Esophagus (tissue), 2 donors: ENCODE results near the gene SPATA18. TPM values are rescaled to one million over a fixed set of nuclear protein-coding genes. Genes with fewer than 3 reads are reported as not detected.
"Not testable (repeated sequence)": the region's sequence is repeated elsewhere in the genome, so short reads cannot be mapped to it uniquely, and the experiment has no call there.

ENCODE experiments used
- H3K27ac ChIP-seq, 2 donors: one replicate each; pipeline ENCODE4 v1.5.1; 2013; ENCODE audit warnings: low read depth in 2 of 2, mild to moderate bottlenecking in 2 of 2, inconsistent platforms in 1 of 2, low read length in 1 of 2, moderate library complexity in 1 of 2
- H3K27me3 ChIP-seq, 2 donors: one replicate each; pipeline ENCODE4 v1.6.1; 2013; ENCODE audit warnings: low read length in 2 of 2, control low read depth in 1 of 2, mild to moderate bottlenecking in 1 of 2; ENCODE audit not compliant: insufficient read depth in 2 of 2, control insufficient read depth in 1 of 2
- H3K36me3 ChIP-seq, 2 donors: one replicate each; pipeline ENCODE4 v1.6.1; 2013; ENCODE audit warnings: low read length in 1 of 2; ENCODE audit not compliant: control insufficient read depth in 2 of 2, insufficient read depth in 2 of 2
- H3K4me1 ChIP-seq, 2 donors: one replicate each; pipeline ENCODE4 v1.6.1; 2013; ENCODE audit warnings: low read length in 1 of 2; ENCODE audit not compliant: control insufficient read depth in 2 of 2, insufficient read depth in 2 of 2
- H3K4me3 ChIP-seq, 2 donors: one replicate each; pipeline ENCODE4 v1.5.1; 2013; ENCODE audit warnings: low read length in 2 of 2, mild to moderate bottlenecking in 2 of 2, low read depth in 1 of 2, moderate library complexity in 1 of 2
- H3K9me3 ChIP-seq, 2 donors: one replicate each; pipeline ENCODE4 v1.6.1; 2013; ENCODE audit warnings: mild to moderate bottlenecking in 2 of 2, low read depth in 1 of 2, low read length in 1 of 2, moderate library complexity in 1 of 2; ENCODE audit not compliant: control insufficient read depth in 2 of 2, insufficient read depth in 1 of 2
- WGBS, 2 donors: extraction: QIAGEN DNeasy Blood & Tissue Kit; methylation state at CpG; one replicate each; pipeline ENCODE4 v1.1.7; 2013; 5-methylcytosine and 5-hydroxymethylcytosine counted together
- polyA plus RNA-seq, 2 donors: library from polyadenylated mRNA; stranded (reverse); fragments of 200-250 nt; gene quantifications; one replicate each; pipeline ENCODE4 v1.2.3, GENCODE V29; 2013
- donor health status: healthy with polysubstance abuse.
- donor health status: Bipolar disorder and iron deficiency.

SPATA18 gene
- polyA plus RNA-seq, 2 donors: 2.5 to 3.2 TPM

DNA sequence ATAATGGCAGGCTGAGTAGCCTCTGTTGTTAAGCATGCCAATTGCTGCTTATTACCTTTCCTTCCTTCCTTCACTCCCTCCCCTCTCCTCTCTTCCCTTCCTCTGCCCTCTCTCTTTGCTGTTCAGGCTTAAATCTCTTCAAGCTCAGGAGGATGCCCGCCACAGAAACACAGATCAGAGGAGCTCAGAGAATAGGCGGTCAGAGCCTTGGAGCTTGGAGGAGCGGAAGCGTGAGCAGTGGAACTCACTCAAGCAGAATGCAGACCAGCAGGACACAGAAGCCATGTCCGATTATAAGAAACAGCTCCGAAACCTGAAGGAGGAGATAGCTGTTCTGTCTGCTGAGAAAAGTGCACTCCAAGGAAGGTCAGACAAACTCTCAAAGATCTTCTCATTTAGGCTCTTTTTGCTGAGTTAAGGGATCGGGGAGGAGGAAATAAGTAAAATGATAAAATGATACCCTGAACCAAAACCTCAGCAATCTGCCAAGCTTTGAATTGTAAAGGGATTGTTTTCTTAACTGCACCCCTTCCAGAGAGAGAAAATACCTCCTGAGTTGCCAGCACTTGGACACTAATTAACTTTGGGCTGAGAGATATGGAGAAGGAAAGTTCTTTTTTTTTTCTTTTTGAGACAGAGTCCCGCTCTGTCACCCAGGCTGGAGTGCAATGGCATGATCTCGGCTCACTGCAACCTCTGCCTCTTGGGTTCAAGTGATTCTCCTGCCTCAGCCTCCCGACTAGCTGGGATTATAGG lies 20.9 kb downstream of the SPATA18 start:
- Histone ChIP-seq H3K36me3 (peaks cover 0 to 4% of the 10 kb centered on the region in 2 donors), H3K27ac (no peak overlapping the region), H3K4me3 (no peak overlapping the region), H3K4me1 (no peaks in the 10 kb centered on the region), H3K9me3 (no peaks in the 10 kb centered on the region), H3K27me3 (no peaks in the 10 kb centered on the region)
- 65 to 86% methylated on average over 10 of the region's 10 CpGs for WGBS, 2 donors

- 36 to 38% methylated on average over 26 of the region's 26 CpGs for WGBS, 2 donors
- H3K27ac ChIP-seq: no peak overlapping the region
- no peaks in the 10 kb centered on the region for H3K9me3 ChIP-seq
- H3K4me1 ChIP-seq: no peaks in the 10 kb centered on the region
- H3K4me3 ChIP-seq: no peak overlapping the region
- no peaks in the 10 kb centered on the region for H3K27me3 ChIP-seq
- H3K36me3 ChIP-seq: peaks cover 0 to 4% of the 10 kb centered on the region in 2 donors
These were observed 25.6 kb downstream of the SPATA18 start for GRCh38 chr4:52076731-52077130.

GRCh38 chr4:52079659-52080058 lies 28.6 kb downstream of the SPATA18 start:
- 71 to 75% methylated on average over 2 of the region's 2 CpGs for WGBS, 2 donors
- H3K4me3 ChIP-seq: no peak overlapping the region
- no peaks in the 10 kb centered on the region for H3K27me3 ChIP-seq
- no peak overlapping the region for H3K27ac ChIP-seq
- no peaks in the 10 kb centered on the region for H3K9me3 ChIP-seq
- peaks cover 0 to 4% of the 10 kb centered on the region in 2 donors for H3K36me3 ChIP-seq
- no peaks in the 10 kb centered on the region for H3K4me1 ChIP-seq

GRCh38 chr4:52081216-52081615 lies 30.1 kb downstream of the SPATA18 start:
- peaks cover 0 to 4% of the 10 kb centered on the region in 2 donors for H3K36me3 ChIP-seq
- H3K4me3 ChIP-seq: no peak overlapping the region
- no peaks in the 10 kb centered on the region for H3K4me1 ChIP-seq
- no peaks in the 10 kb centered on the region for H3K27me3 ChIP-seq
- H3K9me3 ChIP-seq: no peaks in the 10 kb centered on the region
- H3K27ac ChIP-seq: no peak overlapping the region

GRCh38 chr4:52086425-52086824 lies 35.3 kb downstream of the SPATA18 start:
- not testable (repeated sequence) for H3K4me1 ChIP-seq, H3K36me3 ChIP-seq, H3K9me3 ChIP-seq, H3K27ac ChIP-seq, H3K4me3 ChIP-seq, H3K27me3 ChIP-seq
- 76 to 88% methylated on average over 1 of the region's 1 CpG for WGBS, 2 donors

GRCh38 chr4:52091801-52092200 lies 40.7 kb downstream of the SPATA18 start:
- Histone ChIP-seq H3K4me3 (no peak overlapping the region), H3K4me1 (no peaks in the 10 kb centered on the region), H3K27ac (no peak overlapping the region), H3K9me3 (no peaks in the 10 kb centered on the region), H3K27me3 (no peaks in the 10 kb centered on the region), H3K36me3 (no peaks in the 10 kb centered on the region)
- WGBS, 2 donors: 63 to 69% methylated on average over 5 of the region's 5 CpGs

- Histone ChIP-seq H3K36me3 (no peaks in the 10 kb centered on the region), H3K27ac (no peak overlapping the region), H3K4me3 (no peak overlapping the region), H3K4me1 (no peaks in the 10 kb centered on the region), H3K27me3 (no peaks in the 10 kb centered on the region), H3K9me3 (no peaks in the 10 kb centered on the region)
- WGBS, 2 donors: 77 to 92% methylated on average over 1 of the region's 1 CpG
These were observed 42.4 kb downstream of the SPATA18 start for GRCh38 chr4:52093466-52093865.

DNA sequence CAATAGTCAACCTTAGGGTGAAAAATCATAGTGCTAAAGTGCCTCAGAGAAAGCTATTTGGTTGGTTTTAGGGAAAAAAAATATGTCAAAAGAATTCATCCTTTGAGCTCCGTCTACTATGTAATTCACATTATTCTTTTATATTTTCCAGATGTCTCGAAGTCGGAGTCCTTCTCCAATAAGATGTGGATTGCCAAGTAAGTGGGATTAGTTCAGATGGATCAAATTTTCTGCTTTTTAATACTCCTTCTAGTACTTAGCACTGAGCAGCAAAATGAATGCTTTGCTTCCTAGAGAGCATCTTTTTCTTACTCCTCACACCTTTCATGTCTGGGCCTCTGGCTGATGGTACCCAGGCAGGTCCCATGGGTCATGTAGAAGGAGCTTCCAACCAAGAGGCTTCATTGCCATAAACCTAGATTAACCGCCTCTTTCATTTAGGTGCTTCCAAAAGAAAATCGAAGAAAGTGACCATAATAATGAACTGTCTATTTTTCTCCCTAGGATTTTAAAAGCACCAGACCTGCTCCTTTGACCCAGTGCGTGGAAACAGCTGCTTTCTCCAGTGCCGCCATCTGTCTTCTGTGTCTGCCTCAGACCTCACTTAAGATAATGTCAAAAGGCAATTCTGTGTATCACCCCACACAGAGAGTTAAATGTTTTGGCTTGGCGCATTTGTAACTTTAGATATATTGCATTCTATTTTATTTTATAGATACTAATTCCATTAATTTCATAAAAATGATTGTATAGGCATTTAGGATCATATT lies 43.5 kb downstream of the SPATA18 start:
- Histone ChIP-seq H3K4me3 (no peak overlapping the region), H3K4me1 (no peaks in the 10 kb centered on the region), H3K36me3 (no peaks in the 10 kb centered on the region), H3K27me3 (no peaks in the 10 kb centered on the region), H3K27ac (no peak overlapping the region), H3K9me3 (no peaks in the 10 kb centered on the region)
- WGBS, 2 donors: 86 to 87% methylated on average over 8 of the region's 8 CpGs

- Histone ChIP-seq H3K27ac (no peak overlapping the region), H3K9me3 (no peaks in the 10 kb centered on the region), H3K36me3 (no peaks in the 10 kb centered on the region), H3K4me3 (no peak overlapping the region), H3K4me1 (no peaks in the 10 kb centered on the region), H3K27me3 (no peaks in the 10 kb centered on the region)
- 87 to 88% methylated on average over 1 of the region's 1 CpG for WGBS, 2 donors
These were observed 44.3 kb downstream of the SPATA18 start for GRCh38 chr4:52095374-52095773.

GRCh38 chr4:52096048-52096447 lies 44.9 kb downstream of the SPATA18 start:
- no peaks in the 10 kb centered on the region for H3K4me1 ChIP-seq
- H3K4me3 ChIP-seq: no peak overlapping the region
- no peak overlapping the region for H3K27ac ChIP-seq
- no peaks in the 10 kb centered on the region for H3K36me3 ChIP-seq
- no peaks in the 10 kb centered on the region for H3K9me3 ChIP-seq
- H3K27me3 ChIP-seq: no peaks in the 10 kb centered on the region
